Chondrocyte (in vitro differentiated cells): ENCODE measurements around the gene ACAD11. TPM values are rescaled to one million over a fixed set of nuclear protein-coding genes. Genes with fewer than 3 reads are reported as not detected.
A peak's percentile ranks its signal among the peaks of the same experiment; 100 is the strongest.

Experiments
- DNase-seq: peaks from one replicate; pipeline ENCODE4 v3.0.0; 2021; ENCODE audit warnings: mixed read lengths, low spot score
- H3K27ac Mint-ChIP-seq: one replicate; pipeline ENCODE4 v1.8.0; 2021; ENCODE audit warnings: mild to moderate bottlenecking, moderate library complexity, mixed read lengths; ENCODE audit not compliant: unreplicated experiment
- H3K27me3 Mint-ChIP-seq: 2 replicates; pipeline ENCODE4 v1.8.0; 2021; ENCODE audit warnings: low read depth, mixed read lengths
- H3K36me3 Mint-ChIP-seq: 2 replicates; pipeline ENCODE4 v1.8.0; 2021; ENCODE audit warnings: low read depth, mixed read lengths
- H3K4me1 Mint-ChIP-seq: 2 replicates; pipeline ENCODE4 v1.8.0; 2021; ENCODE audit warnings: low read depth, mild to moderate bottlenecking, mixed read lengths
- H3K4me3 Mint-ChIP-seq: one replicate; pipeline ENCODE4 v1.8.0; 2021; ENCODE audit warnings: mild to moderate bottlenecking, moderate library complexity, mixed read lengths; ENCODE audit not compliant: unreplicated experiment
- H3K9me3 Mint-ChIP-seq: 2 replicates; pipeline ENCODE4 v1.8.0; 2021; ENCODE audit warnings: low read depth, mixed read lengths
- total RNA-seq: library from RNA; stranded (reverse); gene quantifications from 3 replicates; pipeline ENCODE4 v1.2.1, GENCODE V29; 2021
- TF ChIP-seq, protein P1 (sequence below): fragments of 200-600 bp; sonication (generic); IDR thresholded peaks from 2 replicates; pipeline ENCODE4 v1.5.0; 2021; ENCODE audit warnings: antibody characterized with exemption, mild to moderate bottlenecking, moderate library complexity

The ACAD11 gene
- total RNA-seq, 1 donor from 2014 or later = 16.8 TPM

DNA sequence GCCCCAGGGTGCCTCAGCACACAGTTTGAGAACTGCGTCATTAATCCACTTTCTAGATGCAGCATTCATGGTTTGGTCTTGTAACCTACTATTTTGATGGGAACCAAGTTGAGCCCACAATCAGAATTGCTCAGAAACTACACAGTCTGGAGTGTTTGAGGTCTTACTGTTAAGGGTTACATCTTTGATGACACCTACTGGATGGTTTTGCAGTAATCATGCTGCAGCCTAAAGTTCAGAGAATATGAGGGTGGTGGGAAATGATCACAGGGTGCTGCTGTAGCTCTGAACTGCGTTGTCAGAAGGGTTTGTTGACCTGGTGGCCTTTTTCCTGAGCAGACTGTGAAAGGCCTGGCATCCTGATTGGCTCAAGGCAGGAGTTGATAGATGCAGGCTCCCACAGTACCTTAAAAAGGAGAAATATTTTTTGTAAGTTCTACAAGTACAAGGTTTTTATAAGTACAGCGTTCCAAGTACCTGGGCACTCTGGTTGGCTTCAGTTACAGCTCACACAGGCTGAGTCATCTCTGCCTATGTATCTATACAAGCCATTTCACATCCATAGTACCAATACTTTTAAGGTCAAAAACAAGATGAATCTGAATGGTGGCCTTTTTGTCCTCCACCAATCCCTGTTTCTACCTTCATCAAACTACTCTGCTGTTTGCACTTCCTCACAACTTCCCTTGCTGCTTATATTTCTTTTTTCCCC is 123.0 kb downstream of the ACAD11 start:
- no peaks in the 10 kb centered on the region for H3K9me3 Mint-ChIP-seq
- peak overlapping the region; percentile 73 for H3K27ac Mint-ChIP-seq
- no peak overlapping the region for H3K4me3 Mint-ChIP-seq
- peaks cover 13% of the 10 kb centered on the region for H3K36me3 Mint-ChIP-seq
- no peaks in the 10 kb centered on the region for H3K4me1 Mint-ChIP-seq
- no peak for DNase-seq
- TF ChIP-seq, protein P1, sequence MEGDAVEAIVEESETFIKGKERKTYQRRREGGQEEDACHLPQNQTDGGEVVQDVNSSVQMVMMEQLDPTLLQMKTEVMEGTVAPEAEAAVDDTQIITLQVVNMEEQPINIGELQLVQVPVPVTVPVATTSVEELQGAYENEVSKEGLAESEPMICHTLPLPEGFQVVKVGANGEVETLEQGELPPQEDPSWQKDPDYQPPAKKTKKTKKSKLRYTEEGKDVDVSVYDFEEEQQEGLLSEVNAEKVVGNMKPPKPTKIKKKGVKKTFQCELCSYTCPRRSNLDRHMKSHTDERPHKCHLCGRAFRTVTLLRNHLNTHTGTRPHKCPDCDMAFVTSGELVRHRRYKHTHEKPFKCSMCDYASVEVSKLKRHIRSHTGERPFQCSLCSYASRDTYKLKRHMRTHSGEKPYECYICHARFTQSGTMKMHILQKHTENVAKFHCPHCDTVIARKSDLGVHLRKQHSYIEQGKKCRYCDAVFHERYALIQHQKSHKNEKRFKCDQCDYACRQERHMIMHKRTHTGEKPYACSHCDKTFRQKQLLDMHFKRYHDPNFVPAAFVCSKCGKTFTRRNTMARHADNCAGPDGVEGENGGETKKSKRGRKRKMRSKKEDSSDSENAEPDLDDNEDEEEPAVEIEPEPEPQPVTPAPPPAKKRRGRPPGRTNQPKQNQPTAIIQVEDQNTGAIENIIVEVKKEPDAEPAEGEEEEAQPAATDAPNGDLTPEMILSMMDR = no peak
- no peaks in the 10 kb centered on the region for H3K27me3 Mint-ChIP-seq

DNA sequence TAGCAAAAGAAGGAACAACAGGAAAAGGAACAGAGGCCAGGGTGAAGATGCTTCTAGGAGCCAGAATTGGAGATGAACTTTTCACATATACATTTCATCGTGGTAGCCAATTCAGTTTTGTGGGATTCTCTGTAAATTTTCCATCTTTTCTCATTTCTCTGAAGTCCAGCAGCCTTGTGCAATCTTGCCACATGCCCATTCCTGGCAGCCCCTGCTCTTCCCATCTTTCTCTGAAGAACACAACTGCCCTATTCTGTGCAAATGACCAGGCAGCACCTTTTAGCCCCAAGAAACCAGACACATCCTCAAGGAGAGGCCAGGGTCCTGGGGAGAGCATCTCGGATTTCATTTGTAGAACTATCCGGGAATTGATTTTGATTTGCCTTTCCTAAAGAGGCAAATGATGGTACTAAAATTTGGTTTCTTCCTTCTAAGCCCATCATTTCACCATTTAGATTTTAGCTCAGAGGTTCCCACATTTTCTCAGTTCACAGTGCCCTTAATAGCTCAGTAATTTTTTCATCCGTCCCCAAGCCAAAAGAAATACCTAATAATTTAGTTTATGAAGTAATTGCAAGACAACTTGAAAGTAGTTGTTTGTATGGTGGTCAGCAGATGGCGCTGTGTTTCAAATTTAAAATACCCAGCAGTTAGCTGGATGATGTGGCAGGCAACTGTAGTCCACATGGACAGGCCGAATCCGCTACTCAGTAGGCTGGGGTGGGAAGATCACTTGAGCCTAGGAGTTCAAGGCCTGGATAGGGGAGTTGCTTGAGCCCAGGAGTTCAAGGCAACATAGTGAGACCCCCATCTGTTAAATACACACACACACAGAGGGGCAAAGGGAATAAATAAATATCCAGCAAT is 123.8 kb downstream of the ACAD11 start:
- H3K27me3 Mint-ChIP-seq = no peaks in the 10 kb centered on the region
- DNase-seq = no peak
- H3K36me3 Mint-ChIP-seq = peaks cover 12% of the 10 kb centered on the region
- H3K4me1 Mint-ChIP-seq = no peaks in the 10 kb centered on the region
- no peaks in the 10 kb centered on the region for H3K9me3 Mint-ChIP-seq
- H3K4me3 Mint-ChIP-seq = no peak overlapping the region
- TF ChIP-seq, protein P1 = peak; percentile 92
- H3K27ac Mint-ChIP-seq = peak overlapping the region; percentile 73

DNA sequence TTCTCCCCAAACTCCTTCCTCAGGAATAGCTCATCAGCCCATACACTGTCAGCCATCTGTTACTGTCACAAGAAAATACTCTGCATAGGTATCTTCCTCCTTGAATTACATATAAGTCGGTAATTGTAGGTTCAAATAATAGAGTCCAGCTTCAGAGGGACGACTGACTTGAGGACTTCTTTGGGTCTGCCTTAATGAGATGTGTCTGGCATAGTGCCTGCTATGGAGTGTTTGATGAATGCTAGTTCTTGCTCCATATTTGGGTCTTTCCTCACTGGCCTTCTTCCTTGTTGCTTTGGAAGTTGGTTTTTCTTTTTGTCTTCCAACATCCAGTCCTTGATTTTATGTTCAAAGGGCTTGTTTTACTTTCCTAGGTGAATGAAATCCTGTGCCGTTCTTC is 129.0 kb downstream of the ACAD11 start:
- no peaks in the 10 kb centered on the region for H3K27me3 Mint-ChIP-seq
- H3K27ac Mint-ChIP-seq = no peak overlapping the region
- no peak for DNase-seq
- no peak overlapping the region for H3K4me3 Mint-ChIP-seq
- H3K9me3 Mint-ChIP-seq = no peaks in the 10 kb centered on the region
- TF ChIP-seq, protein P1 = no peak
- H3K36me3 Mint-ChIP-seq = peaks cover 19% of the 10 kb centered on the region
- no peaks in the 10 kb centered on the region for H3K4me1 Mint-ChIP-seq

DNA sequence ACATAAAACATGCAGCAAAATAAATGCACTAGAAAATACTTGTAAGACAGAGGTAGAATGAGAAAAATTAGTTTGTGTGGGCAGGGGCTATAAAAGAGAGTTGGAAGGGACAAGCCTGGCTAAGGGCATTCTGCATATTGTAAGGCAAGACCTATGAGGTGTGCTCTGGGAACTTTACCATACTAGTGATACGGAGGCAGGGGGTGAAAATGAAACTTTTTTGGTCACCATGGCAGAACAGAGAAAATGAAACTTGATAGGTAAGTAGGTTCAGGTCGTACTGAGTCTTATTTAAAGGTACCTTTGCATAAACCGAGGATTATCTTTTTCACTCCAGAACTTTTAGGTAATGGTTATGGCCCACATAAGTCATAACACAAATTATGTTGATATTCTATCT is 137.3 kb downstream of the ACAD11 start:
- Mint-ChIP-seq H3K27ac (no peak overlapping the region), H3K27me3 (no peaks in the 10 kb centered on the region), H3K4me1 (no peaks in the 10 kb centered on the region), H3K36me3 (peaks cover 37% of the 10 kb centered on the region), H3K4me3 (no peak overlapping the region), H3K9me3 (no peaks in the 10 kb centered on the region)
- TF ChIP-seq, protein P1 = no peak
- DNase-seq = no peak

DNA sequence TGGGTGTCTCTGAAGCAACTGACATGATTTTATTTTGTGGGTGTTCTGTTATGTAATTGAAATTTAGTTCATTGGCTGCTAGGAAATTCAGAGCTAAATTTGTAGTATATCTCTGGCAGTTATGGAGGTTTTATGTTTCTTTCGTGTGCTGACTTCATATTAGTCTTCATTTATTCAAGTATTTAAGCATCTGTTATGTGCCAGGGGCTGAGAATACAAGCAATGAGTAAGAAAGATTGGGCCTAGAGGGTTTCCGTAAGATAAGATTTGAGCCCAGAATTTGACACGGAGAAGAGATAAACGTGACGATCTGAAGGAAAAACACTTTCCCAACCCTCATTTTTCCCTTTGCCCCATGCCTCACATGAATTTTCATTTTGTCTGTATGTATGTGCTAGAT is 137.7 kb downstream of the ACAD11 start:
- H3K27ac Mint-ChIP-seq = no peak overlapping the region
- peaks cover 41% of the 10 kb centered on the region for H3K36me3 Mint-ChIP-seq
- no peaks in the 10 kb centered on the region for H3K4me1 Mint-ChIP-seq
- H3K4me3 Mint-ChIP-seq = no peak overlapping the region
- no peaks in the 10 kb centered on the region for H3K27me3 Mint-ChIP-seq
- H3K9me3 Mint-ChIP-seq = no peaks in the 10 kb centered on the region
- no peak for DNase-seq
- TF ChIP-seq, protein P1 = no peak
